ENCODE measurements around the gene CSTF1.

CSTF1 gene

DNA sequence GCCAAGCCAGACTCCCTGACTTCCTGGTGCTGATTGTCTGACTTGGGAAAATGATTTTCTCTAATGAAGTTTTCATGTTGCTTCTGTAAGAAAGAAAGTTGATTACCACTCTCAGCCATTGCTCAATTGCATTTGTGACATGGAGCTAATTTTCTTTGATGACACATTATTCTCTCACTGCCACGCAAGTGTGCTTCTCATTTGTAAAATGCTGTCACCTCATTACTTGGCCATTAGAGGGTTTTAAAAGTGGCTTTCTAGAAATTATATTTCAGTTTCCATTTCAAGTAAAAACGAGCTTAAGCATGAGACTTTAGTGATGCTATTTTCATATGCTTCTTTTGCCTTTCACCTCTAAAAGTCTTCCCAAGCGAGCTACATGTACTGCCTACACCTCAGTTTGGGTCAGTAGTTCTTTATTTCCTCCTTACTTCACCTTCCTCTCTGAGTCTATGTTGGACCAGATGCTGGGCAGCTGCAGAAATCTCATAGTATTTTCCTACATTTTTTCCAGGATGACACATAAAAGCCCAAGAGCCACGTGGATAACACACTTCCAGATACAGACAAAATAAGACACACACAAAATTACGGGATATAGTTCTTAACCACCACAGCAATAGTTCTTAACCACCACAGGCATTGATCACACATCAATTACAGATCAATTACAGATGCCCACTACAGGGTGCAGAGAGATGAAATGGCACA, 39.9 kb upstream of the CSTF1 start:
- no peaks in the 10 kb centered on the region for H3K79me2 ChIP-seq
- no peak overlapping the region for H3K27ac ChIP-seq
- no peak overlapping the region for H3K9ac ChIP-seq
- no peaks in the 10 kb centered on the region for H3K9me3 ChIP-seq (ENCODE audit: control insufficient read depth, low read length)
- H3K36me3 ChIP-seq (ENCODE audit: control insufficient read depth, insufficient read depth, low read length): no peaks in the 10 kb centered on the region
- H3K4me2 ChIP-seq (ENCODE audit: low read length): no peak overlapping the region
- H3K4me3 ChIP-seq (ENCODE audit: low read depth, low read length): no peak overlapping the region
- no peak overlapping the region for H2AFZ ChIP-seq
- H3K4me1 ChIP-seq: no peaks in the 10 kb centered on the region
- no peaks in the 10 kb centered on the region for H3K27me3 ChIP-seq (ENCODE audit: control insufficient read depth, insufficient read depth, low read length)
- TF ChIP-seq, protein P1, sequence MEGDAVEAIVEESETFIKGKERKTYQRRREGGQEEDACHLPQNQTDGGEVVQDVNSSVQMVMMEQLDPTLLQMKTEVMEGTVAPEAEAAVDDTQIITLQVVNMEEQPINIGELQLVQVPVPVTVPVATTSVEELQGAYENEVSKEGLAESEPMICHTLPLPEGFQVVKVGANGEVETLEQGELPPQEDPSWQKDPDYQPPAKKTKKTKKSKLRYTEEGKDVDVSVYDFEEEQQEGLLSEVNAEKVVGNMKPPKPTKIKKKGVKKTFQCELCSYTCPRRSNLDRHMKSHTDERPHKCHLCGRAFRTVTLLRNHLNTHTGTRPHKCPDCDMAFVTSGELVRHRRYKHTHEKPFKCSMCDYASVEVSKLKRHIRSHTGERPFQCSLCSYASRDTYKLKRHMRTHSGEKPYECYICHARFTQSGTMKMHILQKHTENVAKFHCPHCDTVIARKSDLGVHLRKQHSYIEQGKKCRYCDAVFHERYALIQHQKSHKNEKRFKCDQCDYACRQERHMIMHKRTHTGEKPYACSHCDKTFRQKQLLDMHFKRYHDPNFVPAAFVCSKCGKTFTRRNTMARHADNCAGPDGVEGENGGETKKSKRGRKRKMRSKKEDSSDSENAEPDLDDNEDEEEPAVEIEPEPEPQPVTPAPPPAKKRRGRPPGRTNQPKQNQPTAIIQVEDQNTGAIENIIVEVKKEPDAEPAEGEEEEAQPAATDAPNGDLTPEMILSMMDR (IDR thresholded peaks at IDR 0.05): no peak

DNA sequence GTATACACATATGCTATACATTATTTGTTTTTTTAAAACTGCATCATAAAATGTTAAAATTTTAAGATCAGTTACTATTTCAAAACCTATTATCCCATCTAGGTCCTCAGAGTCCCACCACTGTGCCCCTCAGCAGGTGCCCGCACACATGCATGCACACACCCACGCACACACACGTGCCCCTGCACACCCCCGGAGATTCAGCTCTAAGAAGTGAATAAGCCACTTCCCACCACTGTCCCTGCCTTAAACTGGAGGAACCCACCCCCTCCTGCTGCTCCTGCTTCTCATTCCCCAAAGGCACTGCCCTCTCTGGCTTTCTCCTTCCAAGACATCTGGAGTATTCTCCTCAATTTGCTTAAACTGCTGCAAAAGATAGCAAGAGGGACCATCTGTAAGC, 39.1 kb upstream of the CSTF1 start:
- Histone ChIP-seq H2AFZ (no peak overlapping the region), H3K79me2 (no peaks in the 10 kb centered on the region), H3K9ac (no peak overlapping the region), H3K27me3 (ENCODE audit: control insufficient read depth, insufficient read depth, low read length) (no peaks in the 10 kb centered on the region), H3K9me3 (ENCODE audit: control insufficient read depth, low read length) (no peaks in the 10 kb centered on the region), H3K4me3 (ENCODE audit: low read depth, low read length) (no peak overlapping the region), H3K4me2 (ENCODE audit: low read length) (no peak overlapping the region), H3K4me1 (peaks cover 4% of the 10 kb centered on the region), H3K27ac (no peak overlapping the region), H3K36me3 (ENCODE audit: control insufficient read depth, insufficient read depth, low read length) (no peaks in the 10 kb centered on the region)
- TF ChIP-seq, protein P1 (IDR thresholded peaks at IDR 0.05): no peak

DNA sequence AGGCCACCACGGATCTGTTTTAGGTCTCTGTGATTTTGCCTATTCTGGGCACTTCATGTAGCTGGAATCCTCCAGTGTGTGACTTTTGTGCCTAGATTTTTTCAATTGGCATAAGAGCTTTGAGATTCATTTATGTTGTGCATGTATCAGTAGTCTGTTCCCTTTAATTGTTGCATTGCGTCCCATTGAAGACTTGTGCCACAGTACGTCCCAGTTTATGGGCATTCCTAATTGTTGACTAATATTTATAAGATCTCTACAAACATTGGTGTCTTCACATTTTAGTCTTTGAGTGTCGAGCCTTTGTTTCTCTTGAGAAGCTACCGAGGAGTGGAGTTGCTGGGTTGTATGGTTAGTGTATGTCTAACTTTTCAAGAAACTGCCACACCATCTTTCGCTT, 34.4 kb upstream of the CSTF1 start:
- H3K36me3 ChIP-seq (ENCODE audit: control insufficient read depth, insufficient read depth, low read length): no peaks in the 10 kb centered on the region
- H3K9me3 ChIP-seq (ENCODE audit: control insufficient read depth, low read length): no peaks in the 10 kb centered on the region
- H3K4me3 ChIP-seq (ENCODE audit: low read depth, low read length): peak overlapping the region; percentile 24
- peaks cover 9% of the 10 kb centered on the region for H3K4me1 ChIP-seq
- H3K9ac ChIP-seq: no peak overlapping the region
- no peak overlapping the region for H3K27ac ChIP-seq
- peaks cover 6% of the 10 kb centered on the region for H3K79me2 ChIP-seq
- TF ChIP-seq, protein P1 (IDR thresholded peaks at IDR 0.05): no peak
- H3K27me3 ChIP-seq (ENCODE audit: control insufficient read depth, insufficient read depth, low read length): no peaks in the 10 kb centered on the region
- H3K4me2 ChIP-seq (ENCODE audit: low read length): no peak overlapping the region
- H2AFZ ChIP-seq: peak overlapping the region; percentile 88

DNA sequence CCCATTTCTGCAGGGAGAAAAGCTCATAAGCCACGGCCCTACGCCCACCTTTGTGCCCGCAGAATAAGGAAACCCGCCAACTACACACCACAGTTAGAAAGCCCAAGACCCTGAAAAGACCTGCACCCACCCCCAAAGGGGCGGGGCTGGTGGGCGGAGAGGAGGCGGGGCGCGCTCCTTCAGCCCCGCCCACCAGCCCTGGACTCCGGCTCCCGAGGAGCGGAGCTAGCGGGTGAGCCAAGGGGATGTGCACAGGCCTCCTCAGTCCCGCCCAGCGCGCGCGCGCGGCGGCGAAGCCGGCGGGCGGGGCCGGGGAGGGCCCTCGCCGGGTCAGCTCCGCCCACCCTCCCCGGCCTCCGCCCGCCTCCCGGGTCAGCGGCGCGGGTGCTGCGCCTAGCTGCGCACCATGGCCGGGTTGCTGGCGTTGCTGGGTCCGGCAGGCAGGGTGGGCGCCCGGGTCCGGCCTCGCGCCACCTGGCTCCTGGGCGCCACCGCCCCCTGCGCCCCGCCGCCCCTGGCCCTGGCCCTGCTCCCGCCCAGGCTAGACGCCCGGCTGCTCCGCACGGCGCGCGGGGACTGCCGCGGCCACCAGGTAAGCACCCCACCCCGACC, 33.7 kb upstream of the CSTF1 start, which contains the start of gene FAM210B:
Gene FAM210B, plus strand, starts transcription at position 375 of the 612 bp plus-strand sequence. Its CDS starts 32 bp downstream, at position 407.
- TF ChIP-seq, protein P1 (IDR thresholded peaks at IDR 0.05): no peak
- H3K4me3 ChIP-seq (ENCODE audit: low read depth, low read length): peak within 1 kb of the TSS; percentile 56

More for the DNA sequence above, 33.7 kb upstream of the CSTF1 start, which contains the start of gene FAM210B:
- Histone ChIP-seq H3K9me3 (ENCODE audit: control insufficient read depth, low read length) (no peaks in the 10 kb centered on the region), H2AFZ (peak within 1 kb of the TSS; percentile 90), H3K9ac (peak within 1 kb of the TSS; percentile 83), H3K4me1 (peaks cover 9% of the 10 kb centered on the region), H3K36me3 (ENCODE audit: control insufficient read depth, insufficient read depth, low read length) (no peaks in the 10 kb centered on the region), H3K4me2 (ENCODE audit: low read length) (peak within 1 kb of the TSS; percentile 66), H3K79me2 (peaks cover 6% of the 10 kb centered on the region), H3K27me3 (ENCODE audit: control insufficient read depth, insufficient read depth, low read length) (no peaks in the 10 kb centered on the region), H3K27ac (peak within 1 kb of the TSS; percentile 43)

Measured in parathyroid adenoma (tissue), 2 donors.